Medulla oblongata (tissue), 1 donor: ENCODE measurements around the gene ASPHD2.

ENCODE experiments used
- DNase-seq: peaks from one replicate; pipeline ENCODE4 v3.0.0-alpha.2; 2015; ENCODE audit errors: extremely low spot score

The ASPHD2 gene

DNA sequence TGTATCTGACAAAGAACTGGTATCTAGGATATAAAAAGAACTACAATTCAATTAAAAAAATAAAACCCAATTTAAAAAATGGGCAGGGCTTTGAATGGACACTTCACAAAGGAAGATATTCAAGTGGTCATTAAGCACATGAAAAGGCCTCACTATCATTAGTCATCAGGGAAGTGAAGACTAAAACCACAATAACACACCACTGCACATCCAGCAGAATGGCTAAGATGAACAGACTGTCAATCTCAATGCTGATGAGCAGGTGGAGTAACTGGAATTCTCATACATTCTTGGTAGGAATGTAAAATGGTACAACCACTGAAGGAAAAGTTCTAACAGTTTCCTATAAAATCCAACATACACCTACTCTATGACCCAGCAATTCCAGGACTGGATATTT lies 45.6 kb downstream of the ASPHD2 start:
- no peak for DNase-seq

DNA sequence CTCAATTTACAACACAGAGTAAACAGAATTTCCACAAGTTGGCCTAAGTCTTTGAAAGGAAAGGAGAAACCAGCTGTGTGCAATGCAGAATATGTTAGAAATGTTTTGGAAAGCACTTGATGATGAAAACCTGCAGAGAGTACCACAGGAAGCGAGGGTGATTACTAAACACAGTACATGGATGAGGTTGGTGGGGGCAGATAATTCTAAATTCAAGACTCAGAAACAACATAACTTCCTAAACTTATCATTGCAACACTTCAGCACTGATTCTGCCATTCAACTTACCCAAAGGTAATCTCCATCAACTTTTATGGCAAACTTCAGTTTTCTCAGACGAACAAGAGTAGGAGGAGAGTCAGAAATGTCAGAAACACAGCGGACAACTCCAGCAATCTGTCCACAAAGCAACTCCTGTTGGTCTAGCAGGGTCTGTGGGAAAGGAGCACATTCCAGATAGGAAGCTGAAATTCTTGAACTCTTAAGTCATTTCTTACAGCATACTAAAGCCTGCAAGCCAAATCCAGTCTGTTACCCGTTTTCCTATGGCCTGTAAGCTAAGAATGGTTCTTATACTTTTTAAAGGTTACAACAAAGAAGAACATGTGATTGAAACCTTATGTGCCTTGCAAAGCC lies 47.8 kb downstream of the ASPHD2 start:
- no peak for DNase-seq

DNA sequence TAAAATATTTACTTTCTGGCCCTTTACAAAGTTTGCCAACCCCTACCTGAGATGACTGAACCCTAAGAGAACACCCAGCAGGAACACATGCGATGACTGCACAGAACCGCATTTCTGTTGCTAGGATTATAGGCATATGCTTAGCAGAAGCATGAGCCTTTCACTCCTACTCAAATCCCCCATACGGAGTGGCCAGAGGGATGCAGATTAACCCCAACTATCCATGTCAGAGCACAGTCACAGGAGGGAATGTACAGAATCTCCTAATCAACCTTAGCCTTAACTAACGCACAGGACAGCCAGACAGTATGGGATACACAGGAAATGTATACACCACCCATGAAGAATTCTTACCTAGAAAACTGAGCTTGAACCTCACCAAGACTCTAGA lies 48.3 kb downstream of the ASPHD2 start:
- DNase-seq, result no peak

DNA sequence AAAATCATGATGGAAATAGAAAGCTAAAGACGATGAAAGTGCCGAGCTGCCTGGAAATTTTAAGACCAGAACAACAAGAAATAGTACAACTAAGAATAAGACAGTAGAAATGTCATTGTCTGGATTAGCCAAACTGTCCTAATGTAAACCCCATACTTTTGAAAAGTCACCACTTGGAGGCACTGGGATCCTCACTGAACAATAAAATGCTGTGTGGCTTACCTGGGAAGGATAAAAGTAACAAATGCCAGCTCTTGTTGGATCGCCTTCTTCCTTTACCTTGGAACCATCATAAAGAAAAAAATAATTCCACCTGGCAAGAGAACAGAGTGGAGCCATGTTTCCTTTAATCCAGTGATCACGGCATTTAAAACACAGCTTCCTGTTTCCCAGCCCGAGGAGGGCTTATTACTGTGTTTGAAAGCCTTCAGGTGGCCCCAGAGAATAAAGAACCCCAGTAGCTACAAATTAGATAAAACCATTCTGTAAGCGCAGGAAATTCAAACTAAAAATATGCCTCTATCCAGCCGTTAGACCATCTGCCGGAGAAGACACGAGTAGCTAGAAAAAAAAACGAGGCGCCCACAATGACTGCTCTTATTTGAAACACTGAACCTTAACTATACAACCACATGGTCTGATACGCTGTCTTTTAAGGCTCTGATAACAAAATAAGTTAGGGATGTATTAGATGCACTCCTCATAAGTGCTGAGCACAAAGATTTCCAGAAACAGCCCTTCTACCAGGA lies 50.2 kb downstream of the ASPHD2 start:
- DNase-seq, result peak; percentile 8

DNA sequence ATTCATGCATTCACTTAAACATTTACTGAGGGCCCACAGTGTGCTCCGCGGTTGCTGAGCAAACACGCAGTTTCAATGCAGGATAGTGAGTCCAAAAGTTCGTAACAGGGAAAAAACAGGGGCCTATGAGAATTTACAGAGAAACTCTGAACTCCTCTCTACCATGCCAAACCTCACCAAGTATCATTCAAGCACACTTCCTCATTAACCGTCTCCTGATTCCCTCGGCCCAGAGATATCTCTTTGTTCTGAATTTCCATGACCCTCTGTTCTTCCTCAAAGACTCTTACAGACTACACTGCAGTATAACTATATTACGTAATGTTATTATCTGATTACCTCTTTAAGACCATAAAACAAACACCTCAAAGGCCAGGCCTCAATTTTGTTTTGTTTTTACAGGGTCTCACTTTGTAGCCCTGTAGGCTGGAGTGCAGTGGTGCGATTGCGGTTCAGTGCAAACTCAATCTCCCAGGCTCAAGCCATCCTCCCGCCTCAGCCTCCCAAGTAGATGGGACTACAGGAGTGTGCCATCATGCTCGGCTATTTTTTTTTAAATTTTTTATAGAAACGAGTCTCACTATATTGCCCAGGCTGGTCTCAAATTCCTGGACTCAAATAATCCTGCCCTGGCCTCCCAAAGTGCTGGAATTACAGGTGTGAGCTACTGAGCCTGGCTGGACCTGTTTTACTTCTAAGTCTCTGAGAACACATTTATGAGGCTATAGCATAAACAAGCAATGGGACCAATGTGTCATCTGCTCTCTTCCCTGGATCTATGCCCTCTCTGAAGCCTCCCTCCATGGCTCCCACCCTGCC lies 50.9 kb downstream of the ASPHD2 start:
- peak; percentile 40 for DNase-seq

DNA sequence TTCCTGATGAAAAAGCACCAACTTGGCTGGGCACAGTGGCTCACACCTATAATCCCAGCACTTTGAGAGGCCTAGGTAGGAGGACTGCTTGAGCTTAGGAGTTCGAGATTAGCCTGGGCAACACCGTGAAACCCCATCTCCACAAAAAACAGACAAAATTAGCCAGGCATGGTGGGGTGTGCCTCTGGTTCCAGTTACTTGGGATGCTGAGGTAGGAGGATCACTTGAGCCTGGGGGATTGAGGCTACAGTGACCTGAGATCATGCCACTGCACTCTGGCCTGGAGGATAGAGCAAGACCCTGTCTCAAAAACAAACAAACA lies 51.5 kb downstream of the ASPHD2 start:
- DNase-seq, result no peak

DNA sequence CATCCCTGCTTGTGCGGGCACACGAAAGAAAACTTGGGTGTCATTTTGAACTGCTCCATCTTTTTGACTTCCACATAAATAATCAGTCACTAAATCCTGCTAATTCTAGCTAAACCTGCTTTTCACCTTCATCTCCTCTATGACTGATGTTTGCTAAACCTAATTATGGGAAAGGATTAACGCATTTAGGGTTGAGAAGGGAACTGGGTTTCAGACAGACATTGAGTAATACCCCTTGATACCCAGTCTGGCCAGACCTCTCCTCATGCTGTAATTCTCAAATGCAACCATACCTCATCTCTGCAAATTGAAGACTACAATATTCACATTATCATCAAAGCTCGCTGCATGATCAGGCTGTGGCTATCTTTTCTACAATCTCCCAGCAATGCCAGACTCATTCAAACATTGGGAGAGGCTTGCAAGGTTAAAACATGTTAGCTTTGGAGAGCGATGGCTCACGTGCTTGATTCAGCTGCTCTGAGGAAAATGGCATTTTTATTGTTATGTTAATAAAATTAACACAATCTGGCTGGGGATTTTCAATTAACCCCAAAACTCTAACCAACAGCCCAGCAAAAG lies 52.1 kb downstream of the ASPHD2 start:
- no peak for DNase-seq

DNA sequence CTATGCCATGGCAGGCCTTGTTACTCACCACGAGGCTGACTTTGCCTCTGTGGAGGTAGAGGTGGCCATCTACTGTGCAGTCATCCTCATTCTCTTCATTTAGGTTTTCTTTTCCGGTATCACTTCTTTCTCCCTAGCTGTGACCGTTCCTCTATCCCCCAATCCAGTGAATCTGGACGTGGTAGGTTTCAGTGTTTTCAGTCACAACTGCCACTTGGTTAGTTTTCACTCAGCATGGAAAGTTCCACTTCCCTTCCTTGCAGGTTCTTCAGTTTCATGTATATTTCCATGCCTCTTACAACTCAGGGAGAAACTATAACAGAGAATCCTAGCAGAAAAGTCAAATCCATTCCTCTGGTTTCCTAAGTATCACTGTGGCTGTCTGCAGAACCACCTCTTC lies 52.6 kb downstream of the ASPHD2 start:
- peak; percentile 30 for DNase-seq

DNA sequence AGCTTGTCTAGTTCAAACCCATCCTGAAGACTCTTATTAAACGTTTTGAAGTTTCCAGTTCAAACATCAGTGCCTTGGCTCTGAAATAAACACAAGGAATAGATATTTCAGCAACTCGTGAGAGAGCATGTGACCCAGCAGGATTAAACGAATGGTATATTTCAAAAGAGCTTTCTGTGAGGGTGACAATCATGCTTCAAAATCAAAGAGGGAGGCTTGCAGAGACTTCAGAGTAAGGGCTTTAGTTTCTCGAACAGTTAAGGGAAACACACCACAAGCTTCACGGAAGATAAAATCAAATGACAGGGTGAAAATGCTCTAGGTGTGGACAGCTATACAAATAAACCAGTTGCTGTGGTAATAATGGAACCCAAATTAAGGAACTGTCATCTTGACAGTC lies 53.1 kb downstream of the ASPHD2 start:
- DNase-seq, result no peak

DNA sequence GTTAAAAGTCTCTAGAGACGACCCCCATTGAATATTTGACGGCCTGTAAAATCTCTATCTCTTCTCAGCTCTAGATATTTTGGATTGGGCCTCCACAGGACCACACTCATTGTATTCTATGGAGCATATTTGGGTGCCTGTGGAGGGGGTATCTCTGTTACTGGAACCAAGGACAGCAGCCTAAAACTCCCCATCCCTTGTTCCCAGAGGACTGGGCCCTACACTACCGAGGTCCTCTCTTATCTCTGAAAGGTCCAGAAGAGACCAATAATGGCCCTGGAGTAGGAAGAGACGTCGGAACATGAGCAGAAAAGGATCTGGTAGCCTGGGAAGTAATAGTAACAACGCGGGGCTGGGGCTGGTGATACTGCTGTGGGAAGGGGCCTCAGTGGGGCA lies 54.0 kb downstream of the ASPHD2 start:
- DNase-seq, result no peak

DNA sequence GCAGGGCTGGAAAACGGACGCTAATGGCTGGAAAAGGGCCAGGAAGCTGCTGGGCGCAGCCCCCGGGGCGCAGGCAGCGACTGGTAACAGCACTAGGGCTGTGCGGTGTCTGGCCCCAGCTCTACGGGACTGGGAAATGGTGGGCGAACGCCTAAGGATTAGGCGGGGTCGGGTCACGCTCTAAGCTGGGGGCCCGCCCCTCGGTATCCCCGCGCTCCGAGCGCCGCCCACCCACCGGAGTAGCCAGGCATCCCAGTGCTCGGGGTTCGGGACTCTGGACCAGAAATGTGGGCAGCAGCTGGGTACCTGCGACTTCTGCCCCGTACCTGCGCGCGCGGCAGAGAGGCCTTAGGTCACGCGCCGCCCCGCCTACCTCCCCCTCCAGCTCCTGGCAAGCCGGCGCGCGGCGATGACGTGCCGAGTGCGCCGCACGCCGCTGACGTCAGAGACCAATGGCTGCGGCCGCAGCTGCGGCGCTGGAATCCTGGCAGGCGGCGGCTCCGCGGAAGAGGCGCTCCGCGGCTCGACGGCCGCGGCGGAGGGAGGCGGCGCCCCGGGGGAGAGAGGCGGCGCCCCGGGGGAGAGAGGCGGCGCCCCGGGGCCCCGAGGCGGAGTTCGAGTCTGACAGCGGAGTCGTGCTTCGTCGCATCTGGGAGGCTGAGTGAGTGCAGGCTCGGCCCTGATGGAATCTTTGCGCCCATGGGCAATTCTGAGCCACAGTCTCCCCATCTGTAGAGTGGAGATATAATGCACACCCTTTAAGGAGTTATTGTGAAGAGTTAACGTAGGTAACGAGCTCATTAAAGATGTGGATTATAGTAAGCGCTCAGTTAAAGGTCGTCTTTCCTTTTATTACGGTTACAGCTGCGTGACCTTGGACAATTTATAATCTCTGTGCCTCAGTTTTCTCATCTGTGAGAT lies 54.6 kb downstream of the ASPHD2 start, which contains the start of the genes HPS4 and SRRD:
Gene HPS4 (minus strand): TSS at position 345 of the 921 bp plus-strand sequence. CDS start 2,021 bp downstream, outside the sequence.
Gene SRRD (plus strand): TSS at position 439 of the 921 bp plus-strand sequence. CDS start 14 bp downstream, at position 453.
- peak; percentile 90 for DNase-seq

DNA sequence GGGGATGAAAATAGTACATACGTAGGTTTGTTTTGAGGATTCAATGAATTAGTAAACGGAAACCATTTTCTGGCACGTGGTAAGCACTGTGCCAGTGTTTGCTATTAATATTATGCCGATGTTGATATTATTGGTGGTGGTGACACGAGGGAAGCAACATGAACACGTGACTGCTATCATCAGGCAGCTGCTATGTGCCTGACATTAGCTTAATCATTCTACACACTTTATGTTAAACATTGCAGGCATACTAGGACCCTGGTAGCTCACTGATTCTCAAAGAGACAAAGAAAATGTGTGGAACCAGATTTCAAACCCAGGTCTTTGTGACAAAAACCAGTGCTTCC lies 55.3 kb downstream of the ASPHD2 start:
- DNase-seq, result no peak

DNA sequence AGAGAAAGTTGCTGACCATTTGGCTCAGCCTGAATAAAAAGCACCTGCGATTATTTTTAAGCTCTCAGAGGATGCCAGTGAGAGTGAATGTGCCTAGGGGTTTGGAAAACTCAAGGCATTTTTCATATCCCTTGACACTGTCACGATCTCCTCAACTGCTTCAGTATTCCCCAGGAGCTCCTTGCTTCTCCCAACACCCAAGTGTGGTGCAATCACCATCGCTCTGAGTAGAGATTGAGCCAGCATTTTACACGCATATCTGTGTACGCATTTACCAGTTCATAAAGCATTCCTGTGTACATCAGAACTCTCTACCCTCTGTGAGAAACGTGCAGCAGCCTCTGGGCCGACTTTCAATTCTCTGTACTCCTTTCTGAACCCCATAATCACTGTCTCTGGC lies 56.0 kb downstream of the ASPHD2 start:
- no peak for DNase-seq

DNA sequence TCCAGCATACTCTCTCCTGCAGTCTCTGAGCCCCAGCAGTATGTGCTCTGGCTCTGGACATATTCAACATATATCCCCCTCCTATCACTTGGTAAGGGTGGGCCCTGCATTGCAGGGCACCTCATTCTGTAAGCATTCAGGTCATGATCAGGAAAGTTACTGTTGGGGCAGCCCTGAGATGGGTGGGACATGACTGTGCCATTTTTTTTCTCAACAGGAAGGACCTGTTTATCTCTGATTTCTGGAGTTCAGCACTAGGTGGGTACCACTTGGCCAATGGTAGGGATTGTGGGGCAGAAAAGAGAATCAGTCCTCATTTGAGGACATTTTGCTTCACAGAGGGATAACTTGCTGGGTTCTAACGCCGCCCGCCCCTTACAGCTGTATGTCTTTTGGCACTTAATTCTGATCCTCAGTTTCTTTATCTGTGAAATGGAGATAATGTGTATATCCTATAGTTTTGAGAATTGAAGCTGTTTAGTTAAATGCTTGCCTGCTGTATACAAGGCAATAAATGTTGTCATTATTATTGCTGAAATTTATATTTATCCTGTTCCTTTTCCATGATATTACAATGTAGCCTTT lies 56.8 kb downstream of the ASPHD2 start:
- no peak for DNase-seq

DNA sequence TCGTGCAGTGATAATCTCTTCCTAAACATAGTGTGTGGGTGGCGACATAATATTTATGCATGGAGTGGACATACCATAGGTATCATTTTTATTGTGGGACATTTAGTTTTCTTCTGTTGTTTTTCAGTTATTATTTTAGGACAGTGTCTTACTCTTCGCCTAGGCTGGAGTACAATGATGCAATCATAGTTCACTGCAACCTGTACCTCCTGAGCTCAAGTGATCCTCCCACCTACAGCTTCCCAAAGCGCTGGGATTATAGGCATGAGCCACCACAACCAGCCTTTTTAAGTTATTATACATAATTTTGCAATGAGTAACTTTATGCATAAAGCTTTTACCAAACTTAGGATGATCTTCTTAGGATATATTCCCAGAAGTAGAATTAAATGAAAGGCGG lies 57.3 kb downstream of the ASPHD2 start:
- no peak for DNase-seq

DNA sequence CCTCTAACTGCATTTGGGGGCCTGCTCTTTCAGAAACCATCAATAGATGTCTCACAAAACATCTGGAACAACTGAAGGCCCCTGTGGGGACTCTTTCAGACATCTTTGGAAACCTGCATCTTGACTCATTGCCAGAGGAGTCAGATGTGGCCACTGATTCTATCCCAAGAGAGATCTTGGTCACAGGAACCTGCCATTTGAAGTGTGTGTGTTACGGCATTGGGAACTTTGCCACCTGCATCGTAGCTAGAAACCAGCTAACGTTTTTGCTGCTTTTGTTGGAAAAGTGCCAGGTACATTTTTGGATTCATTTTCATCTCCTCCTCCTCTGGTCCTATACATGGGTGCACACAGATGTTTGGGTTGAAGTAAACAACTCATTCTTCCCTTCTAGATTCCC lies 58.9 kb downstream of the ASPHD2 start:
- DNase-seq, result no peak

DNA sequence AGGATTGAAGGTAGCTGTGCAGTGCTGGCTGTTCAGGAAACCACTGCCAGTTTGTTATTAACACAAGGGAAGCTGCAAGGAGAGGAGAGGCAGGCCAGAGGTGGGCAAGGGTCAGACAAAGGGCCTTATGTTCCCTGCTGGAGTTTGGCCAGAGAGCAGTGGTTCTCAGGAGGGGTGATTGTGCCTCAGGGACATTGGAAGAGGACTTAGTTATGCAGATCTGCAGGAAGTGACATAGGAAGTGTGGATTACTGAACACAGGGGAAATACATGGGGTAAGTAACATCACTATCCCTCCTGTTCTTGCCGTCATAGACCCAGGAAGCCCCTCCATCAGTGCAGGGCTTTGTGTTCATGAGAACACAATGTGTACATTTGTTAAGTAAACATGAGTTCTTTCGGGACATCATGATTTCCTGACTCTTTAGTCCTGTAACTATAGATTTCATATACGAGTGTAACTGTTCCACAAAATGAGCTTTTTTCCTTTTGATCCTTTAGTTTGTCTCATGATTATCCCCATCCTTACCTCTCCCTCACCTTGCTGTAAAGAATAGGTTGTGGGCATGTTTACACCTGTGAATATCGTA lies 60.5 kb downstream of the ASPHD2 start:
- DNase-seq, result no peak

DNA sequence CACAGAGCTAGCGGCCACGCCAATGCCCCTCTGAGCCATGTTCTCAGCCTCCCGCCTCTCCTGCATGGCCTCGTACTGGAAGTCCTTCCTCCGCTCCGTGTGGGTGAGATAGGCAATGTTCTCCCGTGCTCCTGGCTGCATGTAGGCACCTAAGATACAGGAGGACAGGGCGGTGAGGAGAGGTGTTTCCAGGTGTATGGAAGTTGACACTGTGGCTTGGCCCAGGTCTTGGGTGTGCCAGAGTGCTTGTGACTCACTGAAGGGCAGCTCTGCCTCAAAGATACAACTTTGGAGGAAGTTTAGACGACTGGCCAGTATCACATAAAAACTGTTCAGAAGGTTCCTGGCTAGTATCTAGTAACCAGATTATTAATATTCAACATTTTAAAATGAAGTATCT lies 63.2 kb downstream of the ASPHD2 start:
- DNase-seq, result no peak

DNA sequence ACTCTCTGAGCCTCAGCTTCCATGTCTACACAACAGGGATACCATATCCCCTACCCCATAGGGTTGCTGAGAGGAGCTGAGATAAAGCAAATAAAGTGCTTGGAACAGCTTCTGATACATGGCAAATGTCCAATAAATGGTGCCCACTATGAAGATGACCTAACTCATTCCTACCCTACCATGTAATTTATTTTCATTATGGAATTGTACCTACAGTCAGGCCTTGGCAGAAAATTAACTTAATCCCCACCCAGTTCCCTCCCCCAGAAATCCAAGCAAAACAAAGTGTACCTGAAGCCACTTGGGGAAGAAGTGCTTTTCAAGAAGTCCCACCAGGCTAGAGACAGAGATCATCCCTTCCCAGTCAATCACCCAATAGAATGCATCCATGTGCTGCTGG lies 65.4 kb downstream of the ASPHD2 start:
- no peak for DNase-seq
